HUES48 (cell line): ENCODE results near the gene AK8.
A peak's percentile ranks its signal among the peaks of the same experiment; 100 is the strongest.
"Not testable (repeated sequence)": the region's sequence is repeated elsewhere in the genome, so short reads cannot be mapped to it uniquely, and the experiment has no call there.

ENCODE experiments used
- H3K27ac ChIP-seq: one replicate; pipeline ENCODE4 v1.7.0; 2013; ENCODE audit warnings: low read depth, low read length, inconsistent platforms
- H3K27me3 ChIP-seq: 2 replicates; pipeline ENCODE4 v1.6.1; 2013; ENCODE audit warnings: mild to moderate bottlenecking, low read length; ENCODE audit not compliant: control insufficient read depth, insufficient read depth
- H3K36me3 ChIP-seq: 2 replicates; pipeline ENCODE4 v1.6.1; 2013; ENCODE audit warnings: low read length; ENCODE audit not compliant: control insufficient read depth, insufficient read depth
- H3K4me1 ChIP-seq: 2 replicates; pipeline ENCODE4 v1.6.1; 2013; ENCODE audit warnings: mild to moderate bottlenecking, low read length; ENCODE audit not compliant: control insufficient read depth, insufficient read depth
- H3K4me3 ChIP-seq: 2 replicates; pipeline ENCODE4 v1.5.1; 2013; ENCODE audit warnings: mild to moderate bottlenecking, low read depth, low read length
- H3K9ac ChIP-seq: 2 replicates; pipeline ENCODE4 v1.6.1; 2013; ENCODE audit warnings: mild to moderate bottlenecking, low read depth, low read length, moderate library complexity
- H3K9me3 ChIP-seq: 2 replicates; pipeline ENCODE4 v1.6.1; 2013; ENCODE audit warnings: low read length; ENCODE audit not compliant: control insufficient read depth, insufficient read depth

AK8 gene

DNA sequence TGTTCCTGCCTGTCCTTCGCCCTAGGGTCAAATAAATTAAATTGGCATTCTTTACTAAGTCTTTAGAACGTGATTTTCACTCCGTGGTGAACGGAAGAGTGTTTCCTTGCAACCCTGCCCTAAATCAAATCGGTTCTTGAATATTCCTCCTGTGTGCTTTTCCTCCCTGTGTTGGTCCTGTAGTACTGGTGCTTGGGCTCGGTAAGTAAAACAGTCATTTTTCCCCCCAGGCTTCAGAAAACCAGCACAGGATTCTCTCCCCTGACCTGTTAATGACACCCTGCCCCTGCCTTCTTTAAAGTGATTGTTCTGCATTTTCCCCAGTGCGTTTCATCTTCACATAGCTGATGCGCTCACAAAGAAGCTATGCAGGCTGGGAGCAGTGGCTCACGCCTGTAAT, 96.0 kb downstream of the AK8 start:
- H3K27me3 ChIP-seq: no peaks in the 10 kb centered on the region; the same call in none of the 2 replicates
- no peak overlapping the region for H3K27ac ChIP-seq
- no peak overlapping the region for H3K9ac ChIP-seq
- no peaks in the 10 kb centered on the region for H3K36me3 ChIP-seq
- H3K9me3 ChIP-seq: no peaks in the 10 kb centered on the region
- H3K4me1 ChIP-seq: peaks cover 3% of the 10 kb centered on the region; the same call in 1 of the 2 replicates
- no peak overlapping the region for H3K4me3 ChIP-seq

DNA sequence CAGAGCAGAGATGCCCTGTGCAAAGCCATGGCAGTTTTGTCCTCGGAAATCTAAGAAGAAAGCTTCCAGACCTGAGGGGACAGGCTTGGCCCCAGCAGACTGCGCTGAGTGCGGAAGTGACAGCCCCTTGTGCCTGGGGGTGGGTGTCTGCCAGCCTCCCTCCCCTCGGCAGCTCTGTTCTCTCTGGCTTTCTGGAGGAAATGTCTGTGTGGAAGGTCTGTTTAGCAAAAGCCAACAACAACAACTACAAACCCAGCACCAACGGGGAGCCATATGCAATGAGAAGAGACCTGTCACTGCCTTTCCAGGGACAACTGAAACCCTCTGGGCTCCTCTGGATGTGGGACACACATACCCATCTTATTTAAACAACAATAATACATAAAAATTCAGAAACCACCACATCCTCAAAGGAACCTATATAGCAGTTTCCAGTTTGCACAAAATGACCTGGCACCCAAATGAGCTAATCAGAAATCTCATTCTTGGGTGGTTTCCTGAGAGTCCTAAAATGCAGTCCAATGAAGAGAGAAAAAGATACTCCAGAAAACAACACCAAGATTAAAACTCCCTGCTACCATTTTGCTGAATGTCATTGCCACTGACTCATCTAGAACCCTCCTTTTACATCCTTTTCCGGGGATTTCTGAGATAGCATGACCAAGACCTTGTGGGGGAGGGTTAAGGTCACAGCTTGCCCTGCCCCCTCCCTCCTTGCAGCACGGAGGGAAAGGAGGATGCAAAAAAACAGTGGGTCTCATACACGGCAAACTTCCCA, 97.7 kb downstream of the AK8 start:
- peaks cover 3% of the 10 kb centered on the region; the same call in 1 of the 2 replicates for H3K4me1 ChIP-seq
- no peaks in the 10 kb centered on the region; the same call in 1 of the 2 replicates for H3K27me3 ChIP-seq
- no peaks in the 10 kb centered on the region for H3K36me3 ChIP-seq
- H3K4me3 ChIP-seq: no peak overlapping the region
- no peaks in the 10 kb centered on the region for H3K9me3 ChIP-seq
- no peak overlapping the region for H3K9ac ChIP-seq
- H3K27ac ChIP-seq: no peak overlapping the region

DNA sequence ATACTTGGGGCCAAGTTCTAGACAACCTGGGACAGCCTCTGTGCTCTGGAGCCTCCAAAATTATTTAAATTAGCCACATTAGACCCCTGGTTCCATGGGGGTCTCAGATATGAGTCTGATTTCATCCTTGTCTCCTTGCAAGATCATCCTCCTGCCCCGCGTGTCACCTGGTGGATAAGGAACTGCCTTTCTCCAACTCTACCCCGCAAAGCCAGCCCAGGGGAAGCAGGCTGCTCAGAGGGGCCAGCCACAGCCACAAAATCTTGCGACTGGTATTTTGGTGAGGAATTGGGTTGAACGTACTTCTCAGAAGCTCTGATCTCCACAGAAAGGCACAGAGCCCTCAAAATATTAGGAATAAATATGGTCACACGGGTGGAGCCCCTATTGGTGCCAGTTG, 101.2 kb downstream of the AK8 start:
- Histone ChIP-seq H3K4me3 (no peak overlapping the region), H3K36me3 (no peaks in the 10 kb centered on the region), H3K27ac (no peak overlapping the region), H3K27me3 (no peaks in the 10 kb centered on the region; the same call in 1 of the 2 replicates), H3K9me3 (no peaks in the 10 kb centered on the region), H3K4me1 (peaks cover 3% of the 10 kb centered on the region; the same call in 1 of the 2 replicates), H3K9ac (no peak overlapping the region)

DNA sequence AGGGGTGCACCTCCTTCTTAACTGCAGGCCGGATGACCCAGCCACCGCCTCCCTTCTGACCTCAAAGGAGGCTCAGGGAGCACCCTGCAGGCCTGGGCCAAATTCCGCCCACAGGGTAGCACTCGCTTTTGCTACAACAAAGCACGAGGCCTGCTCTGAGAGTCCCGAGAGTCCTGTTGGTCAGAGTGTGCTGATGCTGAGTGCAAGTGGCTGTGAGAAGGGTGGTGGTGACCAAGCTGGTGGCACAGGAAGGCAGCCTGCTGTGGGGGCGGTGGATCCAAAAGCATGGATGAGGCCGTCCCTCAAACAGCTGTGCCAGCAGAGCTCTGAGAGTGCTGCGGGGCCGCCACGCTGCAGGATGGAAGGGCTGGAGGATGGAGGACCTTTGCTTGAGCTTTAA, 101.8 kb downstream of the AK8 start:
- Histone ChIP-seq H3K36me3 (no peaks in the 10 kb centered on the region), H3K4me3 (no peak overlapping the region), H3K4me1 (no peaks in the 10 kb centered on the region; the same call in 1 of the 2 replicates), H3K27ac (no peak overlapping the region), H3K9ac (no peak overlapping the region), H3K9me3 (no peaks in the 10 kb centered on the region), H3K27me3 (no peaks in the 10 kb centered on the region; the same call in 1 of the 2 replicates)

DNA sequence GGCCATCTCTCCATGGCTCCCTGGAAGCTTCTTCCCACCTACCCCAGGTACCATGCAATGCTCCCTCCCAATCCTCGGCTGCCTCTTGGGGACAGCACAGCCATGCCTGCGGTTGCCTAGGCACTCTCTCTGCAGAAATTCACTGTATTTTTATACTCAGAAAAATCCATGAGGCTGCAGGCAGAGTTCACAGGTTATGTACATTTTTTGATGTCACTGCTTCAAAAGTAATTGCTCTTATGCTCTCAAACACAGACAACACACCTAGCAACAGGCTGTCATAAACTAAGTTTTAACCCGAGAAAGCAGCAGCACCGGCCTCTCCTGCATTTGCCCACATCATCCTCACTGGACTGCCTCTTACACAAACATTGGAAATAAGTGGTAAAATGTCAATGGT, 102.4 kb downstream of the AK8 start:
- Histone ChIP-seq H3K4me3 (no peak overlapping the region), H3K4me1 (peaks cover 3% of the 10 kb centered on the region; the same call in 1 of the 2 replicates), H3K9me3 (no peaks in the 10 kb centered on the region), H3K9ac (no peak overlapping the region), H3K27me3 (peaks cover 4% of the 10 kb centered on the region; the same call in 1 of the 2 replicates), H3K27ac (no peak overlapping the region), H3K36me3 (no peaks in the 10 kb centered on the region)

DNA sequence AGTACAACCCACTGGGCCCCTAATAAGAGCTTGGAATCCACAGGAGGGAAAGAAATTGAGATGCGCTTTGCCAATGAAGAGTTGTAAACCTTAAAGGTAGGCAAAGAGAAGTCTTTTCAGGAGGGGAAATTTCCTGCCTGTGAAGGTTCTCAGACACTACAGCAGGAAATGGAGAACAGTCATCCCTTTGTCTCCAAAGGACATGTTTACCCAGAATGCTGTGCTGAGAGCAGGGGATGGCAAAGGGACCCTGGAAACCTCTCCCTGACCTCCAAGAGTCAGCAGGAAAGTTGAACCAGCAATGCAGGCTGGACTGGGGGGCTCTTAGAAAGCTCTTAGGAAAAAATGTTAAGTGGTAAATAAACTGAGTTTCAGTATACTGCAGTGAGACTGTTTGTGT, 103.2 kb downstream of the AK8 start:
- Histone ChIP-seq H3K4me1 (0 out of 2 replicates have a peak, but pooled peaks cover 5% of the 10 kb centered on the region), H3K36me3 (no peaks in the 10 kb centered on the region), H3K27ac (no peak overlapping the region), H3K9ac (no peak overlapping the region), H3K9me3 (no peaks in the 10 kb centered on the region), H3K4me3 (no peak overlapping the region), H3K27me3 (peaks cover 4% of the 10 kb centered on the region; the same call in 1 of the 2 replicates)

DNA sequence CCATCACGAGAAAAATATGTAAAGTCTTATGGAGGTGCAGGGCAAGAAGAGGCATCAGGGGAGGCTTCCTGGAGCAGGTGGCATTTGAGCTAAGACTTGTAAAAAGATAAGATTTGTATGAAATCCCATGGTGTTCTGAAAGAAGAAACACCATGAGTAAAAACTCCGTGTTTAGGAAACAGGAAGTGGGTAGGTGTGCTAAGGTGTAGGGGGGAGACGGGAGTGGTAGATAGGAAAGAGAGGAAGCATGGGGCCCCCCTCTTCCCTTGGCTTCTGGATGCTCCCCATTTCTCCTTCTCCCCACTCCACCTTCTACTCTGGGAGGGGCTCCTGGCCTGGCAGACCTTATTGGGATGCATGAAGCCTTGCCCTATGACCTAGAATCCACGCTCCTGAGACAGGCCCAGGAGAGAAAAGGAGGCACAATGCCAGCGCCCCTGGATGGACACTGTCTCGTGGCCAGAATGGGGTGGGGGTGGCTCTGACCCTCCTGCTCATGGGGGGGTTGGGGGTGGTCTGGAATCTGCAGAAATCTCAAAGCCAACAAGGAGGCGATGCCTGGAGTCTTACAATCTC, 104.2 kb downstream of the AK8 start:
- H3K36me3 ChIP-seq: no peaks in the 10 kb centered on the region
- no peak overlapping the region for H3K4me3 ChIP-seq
- no peak overlapping the region for H3K27ac ChIP-seq
- H3K4me1 ChIP-seq: 0 out of 2 replicates have a peak, but pooled peaks cover 9% of the 10 kb centered on the region
- no peaks in the 10 kb centered on the region for H3K9me3 ChIP-seq
- H3K27me3 ChIP-seq: peaks cover 13% of the 10 kb centered on the region
- no peak overlapping the region for H3K9ac ChIP-seq

DNA sequence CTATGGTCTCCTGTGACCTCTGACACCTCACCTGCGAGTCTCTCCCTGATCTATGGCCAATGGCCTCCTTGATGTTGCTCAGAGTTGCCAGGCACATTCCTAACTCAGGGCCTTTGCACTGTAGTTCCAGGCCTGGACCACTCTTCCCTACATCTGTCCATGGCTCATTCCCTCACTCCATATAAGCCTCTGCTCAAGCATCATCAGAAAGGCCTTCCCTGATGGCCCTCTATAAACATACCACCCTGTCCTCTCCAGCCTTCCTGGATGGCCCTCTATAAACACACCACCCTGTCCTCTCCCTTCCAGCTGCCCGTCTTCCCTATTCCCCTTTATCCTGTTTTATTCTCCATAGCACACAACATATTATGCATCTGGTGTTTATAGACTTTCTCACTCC, 105.0 kb downstream of the AK8 start:
- H3K27ac ChIP-seq: no peak overlapping the region
- H3K4me1 ChIP-seq: 0 out of 2 replicates have a peak, but pooled peaks cover 12% of the 10 kb centered on the region
- H3K9ac ChIP-seq: no peak overlapping the region
- H3K4me3 ChIP-seq: no peak overlapping the region
- no peaks in the 10 kb centered on the region for H3K9me3 ChIP-seq
- peaks cover 17% of the 10 kb centered on the region for H3K27me3 ChIP-seq
- H3K36me3 ChIP-seq: no peaks in the 10 kb centered on the region

DNA sequence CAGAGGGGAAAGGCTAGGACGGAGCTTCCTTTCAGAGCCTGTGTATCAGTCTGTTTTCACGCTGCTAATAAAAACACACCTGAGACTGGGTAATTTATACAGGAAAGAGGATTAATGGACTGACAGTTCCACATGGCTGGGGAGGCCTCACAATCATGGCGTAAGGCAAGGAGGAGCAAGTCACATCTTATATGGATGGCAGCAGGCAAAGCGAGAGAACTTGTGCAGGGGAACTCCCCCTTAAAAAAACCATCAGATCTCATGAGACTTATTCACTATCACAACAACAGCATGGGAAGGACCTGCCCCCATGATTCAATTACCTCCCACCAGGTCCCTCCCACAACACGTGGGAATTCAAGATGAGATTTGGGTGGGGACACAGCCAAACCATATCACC, 106.3 kb downstream of the AK8 start:
- H3K4me3 ChIP-seq, H3K27ac ChIP-seq, H3K9me3 ChIP-seq, H3K9ac ChIP-seq, H3K36me3 ChIP-seq: not testable (repeated sequence)
- Histone ChIP-seq H3K27me3 (peaks cover 17% of the 10 kb centered on the region), H3K4me1 (0 out of 2 replicates have a peak, but pooled peaks cover 12% of the 10 kb centered on the region)

DNA sequence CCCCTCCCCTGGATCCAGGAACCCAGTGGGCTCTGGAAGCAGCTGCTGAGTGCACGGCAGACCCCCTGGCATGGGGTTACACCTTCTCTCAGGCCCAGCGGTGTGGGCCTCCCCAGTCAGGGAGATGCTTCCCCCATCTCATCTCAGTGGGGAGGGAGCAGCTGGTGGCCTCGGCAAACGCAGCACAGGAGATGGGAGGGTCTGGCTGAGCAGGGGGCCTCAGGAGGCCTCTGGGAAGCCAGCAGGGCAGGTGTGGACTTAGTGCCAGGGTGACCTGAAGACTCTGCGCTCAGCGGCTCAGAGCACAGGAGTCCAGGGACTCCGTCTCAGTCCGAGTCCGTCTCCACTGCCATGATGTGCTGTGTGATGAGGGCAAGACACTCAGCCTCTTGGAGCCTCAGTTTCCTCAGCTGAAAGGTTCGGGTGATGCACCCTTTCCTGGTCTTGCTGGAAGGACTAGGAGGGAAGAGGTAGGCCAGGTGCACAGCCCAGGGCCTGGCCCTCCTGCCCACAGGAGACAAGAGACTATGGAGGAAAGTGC, 107.2 kb downstream of the AK8 start:
- Histone ChIP-seq H3K4me1 (0 out of 2 replicates have a peak, but pooled peaks cover 12% of the 10 kb centered on the region), H3K9ac (no peak overlapping the region)

More for the DNA sequence above, 107.2 kb downstream of the AK8 start:
- no peaks in the 10 kb centered on the region for H3K9me3 ChIP-seq
- no peak overlapping the region for H3K27ac ChIP-seq
- H3K36me3 ChIP-seq: no peaks in the 10 kb centered on the region
- peak overlapping the region; percentile 95 for H3K4me3 ChIP-seq
- H3K27me3 ChIP-seq: peaks cover 17% of the 10 kb centered on the region
